HepG2 (cell line): ENCODE measurements around the gene COPA. TPM values are rescaled to one million over a fixed set of nuclear protein-coding genes. Genes with fewer than 3 reads are reported as not detected.

Source experiments
- CCAR2 ChIP-seq: fragments of 200-400 bp; formaldehyde crosslinking; optimal IDR thresholded peaks from 2 replicates; pipeline ENCODE3; 2018; ENCODE audit warnings: low read depth, mild to moderate bottlenecking, low read length, moderate library complexity
- CREM ChIP-seq, 2 experiments: sonication (generic) in 1 of 2; formaldehyde crosslinking in 1 of 2; IDR thresholded peaks; 2 replicates each; pipeline versions ENCODE4 v1.4.0 to v1.6.1; 2016 to 2020; ENCODE audit warnings: antibody characterized with exemption in 1 of 2, mild to moderate bottlenecking in 1 of 2, missing genetic modification reagents in 1 of 2
- GMEB1 ChIP-seq: sonication (generic); formaldehyde crosslinking; IDR thresholded peaks from 2 replicates; pipeline ENCODE4 v1.5.1; 2020; ENCODE audit warnings: missing genetic modification reagents, mild to moderate bottlenecking, borderline replicate concordance
- KDM2A ChIP-seq: sonication (generic); formaldehyde crosslinking; IDR thresholded peaks from 2 replicates; pipeline ENCODE4 v1.4.0; 2020; ENCODE audit warnings: low read depth, missing genetic modification reagents, borderline replicate concordance
- LBX2 ChIP-seq: sonication (generic); formaldehyde crosslinking; IDR thresholded peaks from 2 replicates; pipeline ENCODE4 v1.5.0; 2020; ENCODE audit warnings: missing genetic modification reagents, mild to moderate bottlenecking, borderline replicate concordance
- NFE2 ChIP-seq: sonication (generic); formaldehyde crosslinking; IDR thresholded peaks from 2 replicates; pipeline ENCODE4 v1.4.0; 2020; ENCODE audit warnings: missing genetic modification reagents
- NR3C1 ChIP-seq: sonication (generic); formaldehyde crosslinking; IDR thresholded peaks from 2 replicates; pipeline ENCODE4 v1.4.0; 2020; ENCODE audit warnings: missing genetic modification reagents
- PPARG ChIP-seq: conservative IDR thresholded peaks from 2 replicates; pipeline ENCODE4 v1.6.1; 2016; ENCODE audit warnings: missing biosample characterization, missing genetic modification reagents
- RORA ChIP-seq: sonication (generic); formaldehyde crosslinking; IDR thresholded peaks from 2 replicates; pipeline ENCODE4 v1.5.0; 2020; ENCODE audit warnings: mild to moderate bottlenecking, missing genetic modification reagents, moderate library complexity
- SMAD1 ChIP-seq: sonication (generic); formaldehyde crosslinking; IDR thresholded peaks from 2 replicates; pipeline ENCODE4 v1.4.0; 2020; ENCODE audit warnings: missing genetic modification reagents, low read depth, mild to moderate bottlenecking, borderline replicate concordance
- SP2 ChIP-seq: sonication (generic); formaldehyde crosslinking; IDR thresholded peaks from 2 replicates; pipeline ENCODE4 v1.5.1; 2020; ENCODE audit warnings: mild to moderate bottlenecking, missing genetic modification reagents
- TFE3 ChIP-seq: IDR thresholded peaks from 2 replicates; pipeline ENCODE4 v1.6.1; 2016
- ZBTB44 ChIP-seq: sonication (generic); formaldehyde crosslinking; IDR thresholded peaks from 2 replicates; pipeline ENCODE4 v1.4.0; 2020; ENCODE audit warnings: missing genetic modification reagents
- ZBTB7B ChIP-seq: sonication (generic); formaldehyde crosslinking; IDR thresholded peaks from 2 replicates; pipeline ENCODE4 v1.4.0; 2020; ENCODE audit warnings: missing genetic modification reagents
- ZC3H4 ChIP-seq: sonication (generic); formaldehyde crosslinking; IDR thresholded peaks from 2 replicates; pipeline ENCODE4 v1.4.0; 2020; ENCODE audit warnings: missing genetic modification reagents, borderline replicate concordance
- ZNF224 ChIP-seq: sonication (generic); formaldehyde crosslinking; IDR thresholded peaks from 2 replicates; pipeline ENCODE4 v1.5.0; 2020; ENCODE audit warnings: mild to moderate bottlenecking, missing genetic modification reagents
- ZNF546 ChIP-seq: sonication (generic); formaldehyde crosslinking; conservative IDR thresholded peaks from 2 replicates; pipeline ENCODE4 v1.8.1; 2023; ENCODE audit warnings: mild to moderate bottlenecking, missing genetic modification reagents
- ZNF660 ChIP-seq: sonication (generic); formaldehyde crosslinking; IDR thresholded peaks from 2 replicates; pipeline ENCODE4 v1.5.1; 2020; ENCODE audit warnings: mild to moderate bottlenecking, low read depth, missing genetic modification reagents, borderline replicate concordance
- polyA plus RNA-seq, 8 experiments: library from polyadenylated mRNA; depleted of rRNA in 3 of 8; stranded (reverse) in 7 of 8; unstranded in 1 of 8; fragments of >200 nt; fragmentation: Illumina TruSeq in 4 of 8; extraction: Trizol in 4 of 8; gene quantifications; 2 replicates each; pipeline versions ENCODE4 v1.2.1 to v1.2.3, GENCODE V29; 2011 to 2016; ENCODE audit warnings: low read depth in 4 of 8, missing spikeins in 1 of 8, mixed read lengths in 1 of 8; ENCODE audit not compliant: insufficient read depth in 1 of 8
- total RNA-seq, 5 experiments: library from RNA; depleted of rRNA; stranded (reverse); fragments of >200 nt; fragmentation: Illumina TruSeq; extraction: Trizol; gene quantifications; 2 replicates each; pipeline ENCODE4 v1.2.3, GENCODE V29; 2016; ENCODE audit warnings: low read depth in 1 of 5
- TF ChIP-seq, protein P1 (sequence below): sonication (generic); formaldehyde crosslinking; conservative IDR thresholded peaks from 2 replicates; pipeline ENCODE4 v1.8.0; 2022; ENCODE audit warnings: missing genetic modification reagents
- TF ChIP-seq, protein P2 (sequence below): sonication (generic); formaldehyde crosslinking; conservative IDR thresholded peaks from 2 replicates; pipeline ENCODE4 v1.4.0; 2020; ENCODE audit warnings: missing genetic modification reagents
- TF ChIP-seq, protein P3 (sequence below): sonication (generic); formaldehyde crosslinking; IDR thresholded peaks from 2 replicates; pipeline ENCODE4 v1.5.0; 2020; ENCODE audit warnings: missing genetic modification reagents

Gene COPA
- total and polyA plus RNA-seq, 2 of the 13 experiments (the other 11 are each of a cell fraction or from before 2014, with no cell fraction given): 160 to 197 TPM

- TF ChIP-seq PPARG (CRISPR knock-in tag): peak; percentile 43; the same call in 1 of the 2 replicates
- TF ChIP-seq NFE2 (CRISPR knock-in tag): no peak
- TF ChIP-seq GMEB1: peak; percentile 32; the same call in 1 of the 2 replicates
- TF ChIP-seq ZNF224 (CRISPR knock-in tag): no peak
- TF ChIP-seq CREM (IDR thresholded peaks at IDR 0.05): peak; percentile 53
- TF ChIP-seq CREM (CRISPR knock-in tag; IDR thresholded peaks at IDR 0.05): no peak
- TF ChIP-seq SMAD1 (CRISPR knock-in tag): 0 out of 2 replicates have a peak, but pooled peaks have one; percentile 46
- peak; percentile 25; the same call in 1 of the 2 replicates for TF ChIP-seq TFE3
- no peak for TF ChIP-seq NR3C1
- no peak for TF ChIP-seq LBX2 (CRISPR knock-in tag)
- TF ChIP-seq ZNF546 (CRISPR knock-in tag): 0 out of 2 replicates have a peak, but pooled peaks have one; percentile 49
- TF ChIP-seq, protein P1, sequence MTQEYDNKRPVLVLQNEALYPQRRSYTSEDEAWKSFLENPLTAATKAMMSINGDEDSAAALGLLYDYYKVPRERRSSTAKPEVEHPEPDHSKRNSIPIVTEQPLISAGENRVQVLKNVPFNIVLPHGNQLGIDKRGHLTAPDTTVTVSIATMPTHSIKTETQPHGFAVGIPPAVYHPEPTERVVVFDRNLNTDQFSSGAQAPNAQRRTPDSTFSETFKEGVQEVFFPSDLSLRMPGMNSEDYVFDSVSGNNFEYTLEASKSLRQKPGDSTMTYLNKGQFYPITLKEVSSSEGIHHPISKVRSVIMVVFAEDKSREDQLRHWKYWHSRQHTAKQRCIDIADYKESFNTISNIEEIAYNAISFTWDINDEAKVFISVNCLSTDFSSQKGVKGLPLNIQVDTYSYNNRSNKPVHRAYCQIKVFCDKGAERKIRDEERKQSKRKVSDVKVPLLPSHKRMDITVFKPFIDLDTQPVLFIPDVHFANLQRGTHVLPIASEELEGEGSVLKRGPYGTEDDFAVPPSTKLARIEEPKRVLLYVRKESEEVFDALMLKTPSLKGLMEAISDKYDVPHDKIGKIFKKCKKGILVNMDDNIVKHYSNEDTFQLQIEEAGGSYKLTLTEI (CRISPR knock-in tag): no peak
- TF ChIP-seq, protein P2, sequence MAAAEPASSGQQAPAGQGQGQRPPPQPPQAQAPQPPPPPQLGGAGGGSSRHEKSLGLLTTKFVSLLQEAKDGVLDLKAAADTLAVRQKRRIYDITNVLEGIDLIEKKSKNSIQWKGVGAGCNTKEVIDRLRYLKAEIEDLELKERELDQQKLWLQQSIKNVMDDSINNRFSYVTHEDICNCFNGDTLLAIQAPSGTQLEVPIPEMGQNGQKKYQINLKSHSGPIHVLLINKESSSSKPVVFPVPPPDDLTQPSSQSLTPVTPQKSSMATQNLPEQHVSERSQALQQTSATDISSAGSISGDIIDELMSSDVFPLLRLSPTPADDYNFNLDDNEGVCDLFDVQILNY (CRISPR knock-in tag): peak; percentile 96
- no peak for TF ChIP-seq ZC3H4 (CRISPR knock-in tag)
- TF ChIP-seq ZNF660 (CRISPR knock-in tag): no peak
- TF ChIP-seq SP2 (CRISPR knock-in tag): peak; percentile 87
- TF ChIP-seq ZBTB44: no peak
- TF ChIP-seq, protein P3, sequence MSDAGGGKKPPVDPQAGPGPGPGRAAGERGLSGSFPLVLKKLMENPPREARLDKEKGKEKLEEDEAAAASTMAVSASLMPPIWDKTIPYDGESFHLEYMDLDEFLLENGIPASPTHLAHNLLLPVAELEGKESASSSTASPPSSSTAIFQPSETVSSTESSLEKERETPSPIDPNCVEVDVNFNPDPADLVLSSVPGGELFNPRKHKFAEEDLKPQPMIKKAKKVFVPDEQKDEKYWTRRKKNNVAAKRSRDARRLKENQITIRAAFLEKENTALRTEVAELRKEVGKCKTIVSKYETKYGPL (CRISPR knock-in tag): no peak
- no peak for TF ChIP-seq CCAR2
- TF ChIP-seq ZBTB7B (CRISPR knock-in tag): 0 out of 2 replicates have a peak, but pooled peaks have one; percentile 34
- TF ChIP-seq RORA (CRISPR knock-in tag): no peak
- TF ChIP-seq KDM2A: peak; percentile 98
Measured at GRCh38 chr1:160284782-160285344, 58.2 kb downstream of the COPA start, which contains the start of gene PEX19 (continued).
